HG03097 (cell line): ENCODE data around the gene NSMCE4A.
"Not testable (repeated sequence)": the region's sequence is repeated elsewhere in the genome, so short reads cannot be mapped to it uniquely, and the experiment has no call there.

Experiments used
- ATAC-seq: cut with Tn5 transposase; IDR thresholded peaks from one replicate; pipeline ENCODE4 v1.9.1; 2021; ENCODE audit not compliant: unreplicated experiment, low FRiP score

The NSMCE4A gene

GRCh38 chr10:121990015-121990677, 15.1 kb upstream of the NSMCE4A start:
- no peak for ATAC-seq

- ATAC-seq = no peak
These were observed 13.6 kb upstream of the NSMCE4A start, which contains the start of gene TACC2 for GRCh38 chr10:121988361-121989324. Gene TACC2, plus strand, starts transcription at chr10:121989163. Its CDS starts 32,819 bp downstream, at chr10:122021982.

- no peak for ATAC-seq
These were observed 9.4 kb upstream of the NSMCE4A start for GRCh38 chr10:121984463-121984862.

- ATAC-seq = no peak
These were observed 8.8 kb upstream of the NSMCE4A start for GRCh38 chr10:121983852-121984251.

- no peak for ATAC-seq
These were observed 6.3 kb upstream of the NSMCE4A start for GRCh38 chr10:121981346-121981745.

GRCh38 chr10:121978511-121978910, 3.5 kb upstream of the NSMCE4A start:
- no peak for ATAC-seq

GRCh38 chr10:121976607-121977006, 1.6 kb upstream of the NSMCE4A start:
- ATAC-seq = no peak

- no peak for ATAC-seq
These were observed 474 bp upstream of the NSMCE4A start for GRCh38 chr10:121975295-121976086.

- ATAC-seq = peak; percentile 16
These were observed 940 bp downstream of the NSMCE4A start for GRCh38 chr10:121974019-121974534.

- ATAC-seq = not testable (repeated sequence)
These were observed 5.9 kb downstream of the NSMCE4A start for GRCh38 chr10:121969086-121969485.

- no peak for ATAC-seq
These were observed 9.0 kb downstream of the NSMCE4A start for GRCh38 chr10:121965996-121966395.

GRCh38 chr10:121961456-121961855, 13.6 kb downstream of the NSMCE4A start:
- no peak for ATAC-seq

- no peak for ATAC-seq
These were observed 15.3 kb downstream of the NSMCE4A start for GRCh38 chr10:121959671-121960070.

- ATAC-seq = no peak
These were observed 18.6 kb downstream of the NSMCE4A start for GRCh38 chr10:121956111-121957061.

GRCh38 chr10:121952226-121952625, 22.8 kb downstream of the NSMCE4A start:
- ATAC-seq = no peak

- no peak for ATAC-seq
These were observed 25.6 kb downstream of the NSMCE4A start for GRCh38 chr10:121949451-121949850.

GRCh38 chr10:121949049-121949448, 26.0 kb downstream of the NSMCE4A start:
- no peak for ATAC-seq

- no peak for ATAC-seq
These were observed 27.4 kb downstream of the NSMCE4A start for GRCh38 chr10:121947343-121948330.
